Measurements from ENCODE around the gene PIGK. TPM values are rescaled to one million over a fixed set of nuclear protein-coding genes. Genes with fewer than 3 reads are reported as not detected.

The PIGK gene
- polyA plus RNA-seq, 1 donor (not counting 4 experiments of a cell fraction or from before 2014, with no cell fraction given): 29.4 TPM

- no peaks in the 10 kb centered on the region for H3K9me1 ChIP-seq (ENCODE audit: control insufficient read depth, extremely low read depth, insufficient read depth, low read length)
- no peaks in the 10 kb centered on the region for H3K79me2 ChIP-seq (ENCODE audit: control insufficient read depth, insufficient read depth, low read length)
- H3K4me3 ChIP-seq (ENCODE audit: control insufficient read depth in 2 of 3, extremely low read depth in 1 of 3, insufficient read depth in 2 of 3, low read depth in 1 of 3, low read length in 3 of 3): no peak overlapping the region
- no peaks in the 10 kb centered on the region for H3K9me3 ChIP-seq (ENCODE audit: control insufficient read depth, low read depth, low read length)
- DNase-seq (ENCODE audit: low read depth, low spot score) (no peak), FAIRE-seq (no peak)
- no peaks in the 10 kb centered on the region for H3K27me3 ChIP-seq (ENCODE audit: control insufficient read depth, extremely low read depth, insufficient read depth, low read length)
- H2AFZ ChIP-seq (ENCODE audit: control insufficient read depth, low read length): no peak overlapping the region
- no peak overlapping the region for H3K9ac ChIP-seq (ENCODE audit: control insufficient read depth, extremely low read depth, insufficient read depth, low read length)
- no peaks in the 10 kb centered on the region for H3K4me1 ChIP-seq (ENCODE audit: control insufficient read depth, extremely low read depth, insufficient read depth, low read length)
- dilution Hi-C loops (cut with MboI; ENCODE audit: extremely low pct_ligation_motif_present, low sequenced_read_pairs): no loop called here
- no peak overlapping the region for H3K4me2 ChIP-seq (ENCODE audit: control insufficient read depth, extremely low read depth, insufficient read depth, low read depth, low read length)
- no peaks in the 10 kb centered on the region for H4K20me1 ChIP-seq (ENCODE audit: control insufficient read depth, extremely low read depth, insufficient read depth, low read length)
- no peak for TF ChIP-seq CTCF (optimal IDR thresholded peaks at IDR 0.05 in 1 of 3, IDR thresholded peaks at IDR 0.05 in 1 of 3, conservative IDR thresholded peaks at IDR 0.05 in 1 of 3; ENCODE audit: extremely low read depth in 1 of 3, insufficient read depth in 2 of 3, low read length in 3 of 3)
- no peak for TF ChIP-seq EZH2 (IDR thresholded peaks at IDR 0.05; ENCODE audit: low read length)
- no peak overlapping the region for H3K27ac ChIP-seq (ENCODE audit: control insufficient read depth, insufficient read depth, low read length)
- H3K36me3 ChIP-seq (ENCODE audit: control insufficient read depth in 2 of 2, extremely low read depth in 1 of 2, insufficient read depth in 2 of 2, low read length in 2 of 2): no peaks in the 10 kb centered on the region
Observed at GRCh38 chr1:77200293-77200692, 18.9 kb downstream of the PIGK start.

DNA sequence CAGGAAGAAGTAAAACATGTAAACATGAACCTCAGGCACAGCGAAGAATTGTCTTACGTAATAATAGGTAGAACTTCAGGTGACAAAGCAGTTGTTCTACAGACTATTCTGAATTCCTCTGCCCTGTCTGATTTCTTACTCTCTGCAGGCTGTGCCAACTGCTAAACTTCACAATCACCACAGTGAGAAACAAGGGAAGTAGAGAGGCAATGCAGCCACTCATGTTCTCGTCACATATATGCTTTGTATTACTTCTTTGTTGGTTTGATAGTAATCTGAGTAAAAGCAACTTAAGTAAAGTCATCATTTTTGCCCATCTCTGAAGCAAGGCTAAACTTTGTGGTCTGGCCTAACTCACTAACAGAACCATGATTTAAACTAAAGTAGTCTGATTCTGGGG lies 21.9 kb downstream of the PIGK start:
- no peaks in the 10 kb centered on the region for H4K20me1 ChIP-seq (ENCODE audit: control insufficient read depth, extremely low read depth, insufficient read depth, low read length)
- H3K9me1 ChIP-seq (ENCODE audit: control insufficient read depth, extremely low read depth, insufficient read depth, low read length): no peaks in the 10 kb centered on the region
- no peak overlapping the region for H3K4me2 ChIP-seq (ENCODE audit: control insufficient read depth, extremely low read depth, insufficient read depth, low read depth, low read length)
- no peaks in the 10 kb centered on the region for H3K36me3 ChIP-seq (ENCODE audit: control insufficient read depth in 2 of 2, extremely low read depth in 1 of 2, insufficient read depth in 2 of 2, low read length in 2 of 2)
- H3K27ac ChIP-seq (ENCODE audit: control insufficient read depth, insufficient read depth, low read length): no peak overlapping the region
- no peak for TF ChIP-seq EZH2 (IDR thresholded peaks at IDR 0.05; ENCODE audit: low read length)
- TF ChIP-seq CTCF (optimal IDR thresholded peaks at IDR 0.05 in 1 of 3, IDR thresholded peaks at IDR 0.05 in 1 of 3, conservative IDR thresholded peaks at IDR 0.05 in 1 of 3; ENCODE audit: extremely low read depth in 1 of 3, insufficient read depth in 2 of 3, low read length in 3 of 3): no peak
- H3K4me3 ChIP-seq (ENCODE audit: control insufficient read depth in 2 of 3, extremely low read depth in 1 of 3, insufficient read depth in 2 of 3, low read depth in 1 of 3, low read length in 3 of 3): no peak overlapping the region
- no peaks in the 10 kb centered on the region for H3K79me2 ChIP-seq (ENCODE audit: control insufficient read depth, insufficient read depth, low read length)
- no peak overlapping the region for H2AFZ ChIP-seq (ENCODE audit: control insufficient read depth, low read length)
- no peak overlapping the region for H3K9ac ChIP-seq (ENCODE audit: control insufficient read depth, extremely low read depth, insufficient read depth, low read length)
- FAIRE-seq: no peak
- no peak for DNase-seq (ENCODE audit: low read depth, low spot score)
- H3K4me1 ChIP-seq (ENCODE audit: control insufficient read depth, extremely low read depth, insufficient read depth, low read length): no peaks in the 10 kb centered on the region
- H3K27me3 ChIP-seq (ENCODE audit: control insufficient read depth, extremely low read depth, insufficient read depth, low read length): no peaks in the 10 kb centered on the region
- dilution Hi-C loops (cut with MboI; ENCODE audit: extremely low pct_ligation_motif_present, low sequenced_read_pairs): no loop called here
- H3K9me3 ChIP-seq (ENCODE audit: control insufficient read depth, low read depth, low read length): no peaks in the 10 kb centered on the region

Measured in keratinocyte (primary cell).